MCF 10A (cell line): ENCODE data around the gene GDF2. TPM values are rescaled to one million over a fixed set of nuclear protein-coding genes. Genes with fewer than 3 reads are reported as not detected.

ENCODE experiments used
- BruUV-seq: library from RNA; stranded (reverse); fragments of 400-500 nt; replicated peaks from 2 replicates; lab custom pipeline; 2021; lab: Mats Ljungman, UMichigan
- CTCF ChIA-PET: fragments of 300-600 bp; sonication (Branson Sonifier 250); formaldehyde crosslinking; extraction: SDS; loops from one replicate; lab custom pipeline; 2021; ENCODE audit warnings: antibody characterized with exemption, inconsistent platforms; lab: Yijun Ruan, JAX
- POLR2A ChIA-PET: fragments of 300-600, 350-650 bp; sonication (Branson Sonifier 250); formaldehyde crosslinking; extraction: SDS; loops from one replicate; lab custom pipeline; 2020; ENCODE audit warnings: antibody characterized with exemption, inconsistent platforms; lab: Yijun Ruan, JAX
- DNase-seq: peaks from one replicate; pipeline ENCODE4 v3.0.0-alpha.2; 2018; ENCODE audit not compliant: unreplicated experiment
- H3K27ac Mint-ChIP-seq: one replicate; pipeline ENCODE4 v1.8.0; 2022; ENCODE audit warnings: mild to moderate bottlenecking, low read depth, mixed read lengths; ENCODE audit not compliant: unreplicated experiment
- H3K27me3 Mint-ChIP-seq: one replicate; pipeline ENCODE4 v1.8.0; 2022; ENCODE audit warnings: mixed read lengths; ENCODE audit not compliant: insufficient read depth, unreplicated experiment
- H3K36me3 Mint-ChIP-seq: one replicate; pipeline ENCODE4 v1.8.0; 2022; ENCODE audit warnings: mild to moderate bottlenecking, moderate library complexity, mixed read lengths; ENCODE audit not compliant: insufficient read depth, unreplicated experiment
- H3K4me1 Mint-ChIP-seq: one replicate; pipeline ENCODE4 v1.8.0; 2022; ENCODE audit warnings: mixed read lengths; ENCODE audit not compliant: insufficient read depth, unreplicated experiment
- H3K4me3 Mint-ChIP-seq: one replicate; pipeline ENCODE4 v1.8.0; 2022; ENCODE audit warnings: mild to moderate bottlenecking, moderate library complexity, mixed read lengths; ENCODE audit not compliant: unreplicated experiment
- H3K9me3 Mint-ChIP-seq: one replicate; pipeline ENCODE4 v1.8.0; 2022; ENCODE audit warnings: mixed read lengths; ENCODE audit not compliant: unreplicated experiment
- intact Hi-C: fragments of 100-400 bp; cut with micrococcal nuclease; formaldehyde crosslinking; loops from 2 replicates; pipeline ENCODE4 v1.14.1; 2022
- total RNA-seq: library from RNA; stranded (reverse); gene quantifications from 2 replicates; pipeline ENCODE4 v1.2.3, GENCODE V29; 2022
- TF ChIP-seq, protein P1 (sequence below): fragments of 200-600 bp; IDR thresholded peaks from one replicate; pipeline ENCODE4 v1.8.0; 2022; ENCODE audit warnings: antibody characterized with exemption, mild to moderate bottlenecking; ENCODE audit not compliant: unreplicated experiment

The GDF2 gene
- total RNA-seq, 1 experiment from 2014 or later = not detected

DNA sequence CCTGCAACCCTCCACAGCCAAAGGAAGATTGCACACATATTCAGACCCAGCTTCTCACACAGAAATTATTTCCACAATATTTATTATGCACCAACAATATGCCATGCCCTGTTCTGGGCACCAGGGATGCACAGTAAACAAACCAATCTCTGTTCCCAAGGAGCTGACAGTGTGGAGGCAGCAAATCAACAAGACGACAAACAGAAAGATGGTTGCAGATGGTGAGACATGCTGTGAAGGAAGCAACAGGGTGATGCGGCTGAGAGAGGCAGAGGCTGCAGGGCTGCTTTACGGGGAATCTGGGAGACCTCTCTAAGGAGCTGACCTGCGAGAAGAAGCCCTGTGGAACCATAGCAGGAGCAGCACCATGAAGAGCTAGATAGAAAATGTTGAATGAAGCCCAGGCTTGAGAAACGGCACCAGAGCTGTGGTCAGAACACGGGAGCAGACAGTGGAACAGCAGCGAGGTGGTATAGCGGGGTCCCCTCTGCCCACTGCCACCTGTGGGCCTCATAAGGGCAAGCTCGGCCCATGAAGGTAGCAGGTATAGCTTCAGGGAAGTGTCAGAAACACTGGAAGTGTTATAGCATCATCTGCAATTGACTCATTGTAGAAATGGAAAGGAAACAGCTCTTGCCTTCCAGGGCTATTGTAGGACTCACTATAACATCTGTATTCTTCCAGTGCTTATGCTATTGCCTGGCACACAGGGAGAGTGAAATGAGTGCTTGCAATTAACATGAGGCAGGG lies 43.4 kb downstream of the GDF2 start:
- Mint-ChIP-seq H3K36me3 (no peaks in the 10 kb centered on the region), H3K9me3 (no peaks in the 10 kb centered on the region), H3K4me1 (no peaks in the 10 kb centered on the region), H3K27me3 (no peaks in the 10 kb centered on the region), H3K4me3 (no peak overlapping the region), H3K27ac (no peak overlapping the region)
- intact Hi-C loops = no loop called here
- DNase-seq = no peak
- POLR2A ChIA-PET = interaction anchor here (0.6 to 0.8 kb wide), 2 partner anchors 12 to 15 kb away, joined by 3 to 4 read pairs; no protein-coding TSS in a partner anchor
- CTCF ChIA-PET = interaction anchor here (0.6 to 1.9 kb wide), 5 partner anchors 9 to 341 kb away, joined by 3 to 7 read pairs (median 3); partner anchors contain the start of gene ZNF488
- no TSS peak for BruUV-seq
- TF ChIP-seq, protein P1, sequence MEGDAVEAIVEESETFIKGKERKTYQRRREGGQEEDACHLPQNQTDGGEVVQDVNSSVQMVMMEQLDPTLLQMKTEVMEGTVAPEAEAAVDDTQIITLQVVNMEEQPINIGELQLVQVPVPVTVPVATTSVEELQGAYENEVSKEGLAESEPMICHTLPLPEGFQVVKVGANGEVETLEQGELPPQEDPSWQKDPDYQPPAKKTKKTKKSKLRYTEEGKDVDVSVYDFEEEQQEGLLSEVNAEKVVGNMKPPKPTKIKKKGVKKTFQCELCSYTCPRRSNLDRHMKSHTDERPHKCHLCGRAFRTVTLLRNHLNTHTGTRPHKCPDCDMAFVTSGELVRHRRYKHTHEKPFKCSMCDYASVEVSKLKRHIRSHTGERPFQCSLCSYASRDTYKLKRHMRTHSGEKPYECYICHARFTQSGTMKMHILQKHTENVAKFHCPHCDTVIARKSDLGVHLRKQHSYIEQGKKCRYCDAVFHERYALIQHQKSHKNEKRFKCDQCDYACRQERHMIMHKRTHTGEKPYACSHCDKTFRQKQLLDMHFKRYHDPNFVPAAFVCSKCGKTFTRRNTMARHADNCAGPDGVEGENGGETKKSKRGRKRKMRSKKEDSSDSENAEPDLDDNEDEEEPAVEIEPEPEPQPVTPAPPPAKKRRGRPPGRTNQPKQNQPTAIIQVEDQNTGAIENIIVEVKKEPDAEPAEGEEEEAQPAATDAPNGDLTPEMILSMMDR = no peak

DNA sequence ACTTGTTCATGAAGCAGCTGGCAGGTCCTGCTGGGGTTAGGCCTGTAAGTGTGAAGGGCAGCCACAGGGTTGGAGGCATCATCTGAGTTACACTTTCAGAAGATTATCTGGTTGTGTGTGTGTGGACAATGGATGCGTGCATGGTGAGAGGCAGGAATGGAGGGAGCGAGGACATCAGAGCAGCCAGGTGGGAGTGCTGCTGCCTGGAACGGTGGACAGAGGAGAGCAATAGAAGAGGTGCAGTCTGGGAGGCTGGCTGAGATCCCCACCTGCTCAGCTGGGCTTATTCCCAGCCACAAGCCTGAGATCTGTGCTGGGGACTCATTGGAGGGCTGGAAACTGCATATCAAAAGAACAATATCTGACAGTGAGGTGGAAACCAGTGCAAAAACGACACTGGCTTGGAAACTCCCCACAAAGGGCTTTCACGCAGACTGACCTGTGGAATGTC lies 44.0 kb downstream of the GDF2 start:
- CTCF ChIA-PET = interaction anchor here (0.7 to 1.9 kb wide), 2 partner anchors 12 to 342 kb away, joined by 3 to 7 read pairs; no protein-coding TSS in a partner anchor
- no peaks in the 10 kb centered on the region for H3K9me3 Mint-ChIP-seq
- BruUV-seq = no TSS peak

DNA sequence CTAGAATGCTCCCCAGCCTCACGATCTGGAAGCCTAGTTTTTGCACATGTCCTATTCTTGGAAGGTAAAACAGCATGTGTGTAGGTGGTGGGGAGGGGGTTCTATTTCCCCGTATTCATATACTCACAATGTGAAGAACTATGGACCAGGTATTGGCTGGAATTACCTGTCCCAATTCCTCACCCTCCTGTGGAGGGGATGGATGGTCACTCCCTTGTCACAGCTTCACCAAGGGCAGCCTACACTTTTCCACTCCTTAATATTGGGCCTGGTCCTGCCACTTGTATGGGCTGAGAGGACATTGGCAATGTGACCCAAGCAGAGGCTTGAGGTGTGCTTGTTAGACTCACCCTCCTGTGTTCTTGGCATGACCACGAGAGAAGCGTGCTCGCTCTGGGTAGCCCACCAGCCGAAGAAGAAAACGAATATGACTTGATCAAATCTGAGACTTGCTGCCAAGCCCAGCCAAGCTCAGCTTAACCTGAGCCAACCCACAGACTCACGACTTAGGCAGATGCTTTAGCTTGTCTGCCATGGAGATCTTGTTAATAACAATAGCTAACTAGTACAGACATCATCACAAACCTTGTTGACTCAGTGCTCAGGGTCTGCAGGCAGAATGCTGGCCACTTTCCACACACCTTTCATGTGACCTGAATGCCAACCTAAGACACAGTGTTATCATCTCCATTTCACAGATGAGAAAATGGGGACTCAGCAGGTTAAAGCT lies 44.6 kb downstream of the GDF2 start:
- Mint-ChIP-seq H3K27me3 (no peaks in the 10 kb centered on the region), H3K9me3 (no peaks in the 10 kb centered on the region), H3K4me1 (no peaks in the 10 kb centered on the region), H3K27ac (no peak overlapping the region), H3K36me3 (no peaks in the 10 kb centered on the region), H3K4me3 (no peak overlapping the region)
- ChIA-PET CTCF (no interaction called here), POLR2A (no interaction called here)
- DNase-seq = no peak
- no TSS peak for BruUV-seq
- intact Hi-C loops = no loop called here
- TF ChIP-seq, protein P1 = no peak

More for the DNA sequence above, 44.0 kb downstream of the GDF2 start:
- Mint-ChIP-seq H3K27me3 (no peaks in the 10 kb centered on the region), H3K36me3 (no peaks in the 10 kb centered on the region), H3K4me1 (no peaks in the 10 kb centered on the region), H3K4me3 (no peak overlapping the region), H3K27ac (no peak overlapping the region)
- intact Hi-C loops = no loop called here
- TF ChIP-seq, protein P1 = no peak
- no peak for DNase-seq
- POLR2A ChIA-PET = interaction anchor here (0.6 kb wide), 1 partner anchor 16 kb away, joined by 3 read pairs; no protein-coding TSS in a partner anchor

DNA sequence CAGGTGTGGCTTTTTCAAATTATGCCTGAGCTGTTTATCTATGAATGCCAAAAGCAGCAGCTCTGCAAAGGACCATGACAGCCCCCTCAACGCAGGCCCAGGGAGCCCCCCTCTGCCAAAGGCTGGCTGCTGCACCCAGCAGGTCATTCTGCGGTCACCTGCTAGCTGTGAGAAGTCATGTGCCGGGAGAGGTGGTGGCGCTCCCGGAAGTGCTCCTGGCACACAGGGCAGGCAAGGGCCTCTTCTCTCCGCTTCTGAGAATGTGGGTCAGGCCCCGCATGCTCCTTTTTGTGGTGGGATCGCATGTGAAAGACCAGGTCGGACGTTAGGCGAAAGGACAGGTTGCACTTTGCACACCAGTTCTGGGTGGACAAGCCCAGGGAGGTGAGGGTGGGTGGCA lies 45.4 kb downstream of the GDF2 start:
- H3K27me3 Mint-ChIP-seq = no peaks in the 10 kb centered on the region

More for the DNA sequence above, 45.4 kb downstream of the GDF2 start:
- BruUV-seq = no TSS peak
- ChIA-PET CTCF (interaction anchor here (0.5 kb wide), 1 partner anchor 73 kb away, joined by 3 read pairs; no protein-coding TSS in a partner anchor), POLR2A (interaction anchor here (1.3 kb wide), 1 partner anchor 10 kb away, joined by 6 read pairs; no protein-coding TSS in a partner anchor)
- Mint-ChIP-seq H3K36me3 (no peaks in the 10 kb centered on the region), H3K27ac (no peak overlapping the region), H3K4me3 (no peak overlapping the region), H3K9me3 (no peaks in the 10 kb centered on the region), H3K4me1 (no peaks in the 10 kb centered on the region)
- DNase-seq = no peak
- TF ChIP-seq, protein P1 = no peak
- intact Hi-C loops = no loop called here
